Stimulated activated naive CD8-positive, alpha-beta T cell treated with anti-CD3 and anti-CD28 coated beads, Interleukin-15, Interleukin-2, amounts not matched to agents 100 U/mL and 50 U/mL, for 24 hours (primary cell): ENCODE measurements around the gene DERL2.
"Not testable (repeated sequence)": the region's sequence is repeated elsewhere in the genome, so short reads cannot be mapped to it uniquely, and the experiment has no call there.

Experiments used
- ATAC-seq: fragments of 150-1000 bp; cut with Tn5 transposase; one replicate; pipeline ENCODE4 v1.10.0; 2021
- DNase-seq: peaks from one replicate; pipeline ENCODE4 v3.0.0; 2021

DERL2 gene

GRCh38 chr17:5435781-5436315, 50.1 kb downstream of the DERL2 start:
- ATAC-seq, DNase-seq: not testable (repeated sequence)

- DNase-seq (no peak), ATAC-seq (no peak)
These were observed 51.0 kb downstream of the DERL2 start for GRCh38 chr17:5434984-5435383.

GRCh38 chr17:5431949-5432556, 53.9 kb downstream of the DERL2 start:
- ATAC-seq, result no peak

GRCh38 chr17:5431234-5431633, 54.7 kb downstream of the DERL2 start:
- not testable (repeated sequence) for DNase-seq, ATAC-seq

More at GRCh38 chr17:5431949-5432556, 53.9 kb downstream of the DERL2 start:
- no peak for DNase-seq

GRCh38 chr17:5430413-5430999, 55.5 kb downstream of the DERL2 start:
- no peak for DNase-seq
- no peak for ATAC-seq

- peak; percentile 6 for ATAC-seq
These were observed 56.6 kb downstream of the DERL2 start for GRCh38 chr17:5429191-5429887.

GRCh38 chr17:5425826-5426225, 60.2 kb downstream of the DERL2 start:
- ATAC-seq (no peak), DNase-seq (no peak)

More at GRCh38 chr17:5429191-5429887, 56.6 kb downstream of the DERL2 start:
- DNase-seq, result no peak

GRCh38 chr17:5424909-5425308, 61.1 kb downstream of the DERL2 start:
- no peak for ATAC-seq
- DNase-seq, result no peak

GRCh38 chr17:5422505-5422904, 63.5 kb downstream of the DERL2 start:
- no peak for ATAC-seq
- no peak for DNase-seq
